HepG2 (cell line): ENCODE measurements around the gene ANKRD65. TPM values are rescaled to one million over a fixed set of nuclear protein-coding genes. Genes with fewer than 3 reads are reported as not detected.

Experiments
- ARNT2 ChIP-seq: sonication (generic); formaldehyde crosslinking; IDR thresholded peaks from 2 replicates; pipeline ENCODE4 v1.8.0; 2022; ENCODE audit warnings: mild to moderate bottlenecking, low read depth, missing genetic modification reagents, moderate library complexity
- CEBPB ChIP-seq: IDR thresholded peaks from 2 replicates; pipeline ENCODE4 v1.6.1; 2011; ENCODE audit warnings: low read depth, low read length, improper control_type of control experiment, borderline replicate concordance
- CENPT ChIP-seq: sonication (generic); formaldehyde crosslinking; IDR thresholded peaks from 2 replicates; pipeline ENCODE4 v1.8.0; 2022; ENCODE audit warnings: low read depth, mild to moderate bottlenecking, moderate library complexity, missing genetic modification reagents
- GPN1 ChIP-seq: sonication (generic); formaldehyde crosslinking; IDR thresholded peaks from 2 replicates; pipeline ENCODE4 v1.5.1; 2020; ENCODE audit warnings: missing genetic modification reagents, borderline replicate concordance
- HMGA1 ChIP-seq: sonication (generic); formaldehyde crosslinking; conservative IDR thresholded peaks from 2 replicates; pipeline ENCODE4 v1.4.0; 2020; ENCODE audit warnings: missing genetic modification reagents
- MED1 ChIP-seq: sonication (generic); formaldehyde crosslinking; IDR thresholded peaks from 2 replicates; pipeline ENCODE4 v1.4.0; 2020; ENCODE audit warnings: missing genetic modification reagents
- MXD1 ChIP-seq: sonication (generic); formaldehyde crosslinking; IDR thresholded peaks from 2 replicates; pipeline ENCODE4 v1.4.0; 2020; ENCODE audit warnings: mild to moderate bottlenecking, missing genetic modification reagents
- MZF1 ChIP-seq: sonication (generic); formaldehyde crosslinking; IDR thresholded peaks from 2 replicates; pipeline ENCODE4 v1.8.1; 2023; ENCODE audit warnings: mild to moderate bottlenecking, missing genetic modification reagents, borderline replicate concordance
- NCOR1 ChIP-seq: fragments of 200-600 bp; sonication (generic); IDR thresholded peaks from 2 replicates; pipeline ENCODE4 v1.7.0; 2017; ENCODE audit warnings: antibody characterized with exemption, low read length, borderline replicate concordance
- NR2C2 ChIP-seq: sonication (generic); formaldehyde crosslinking; IDR thresholded peaks from 2 replicates; pipeline ENCODE4 v1.4.0; 2020; ENCODE audit warnings: missing genetic modification reagents, mild to moderate bottlenecking, moderate library complexity, borderline replicate concordance
- RBM22 ChIP-seq: fragments of 200-400 bp; formaldehyde crosslinking; optimal IDR thresholded peaks from 2 replicates; pipeline ENCODE3; 2017; ENCODE audit warnings: mild to moderate bottlenecking, low read length, moderate library complexity
- REPIN1 ChIP-seq: sonication (generic); formaldehyde crosslinking; IDR thresholded peaks from 2 replicates; pipeline ENCODE4 v1.8.0; 2022; ENCODE audit warnings: missing genetic modification reagents, low read depth, mild to moderate bottlenecking, borderline replicate concordance
- TAF1 ChIP-seq: sonication (generic); formaldehyde crosslinking; IDR thresholded peaks from 2 replicates; pipeline ENCODE4 v1.4.0; 2020; ENCODE audit warnings: missing genetic modification reagents
- TARDBP ChIP-seq: sonication (generic); formaldehyde crosslinking; IDR thresholded peaks from 2 replicates; pipeline ENCODE4 v1.8.0; 2022; ENCODE audit warnings: mild to moderate bottlenecking, missing genetic modification reagents
- ZBTB21 ChIP-seq: sonication (generic); formaldehyde crosslinking; IDR thresholded peaks from 2 replicates; pipeline ENCODE4 v1.4.0; 2020; ENCODE audit warnings: missing genetic modification reagents
- ZNF138 ChIP-seq: sonication (generic); formaldehyde crosslinking; IDR thresholded peaks from 2 replicates; pipeline ENCODE4 v1.5.0; 2020; ENCODE audit warnings: mild to moderate bottlenecking, low read depth, missing genetic modification reagents
- ZNF230 ChIP-seq: sonication (generic); formaldehyde crosslinking; IDR thresholded peaks from 2 replicates; pipeline ENCODE4 v1.4.0; 2020; ENCODE audit warnings: mild to moderate bottlenecking, missing genetic modification reagents
- ZNF263 ChIP-seq: sonication (generic); formaldehyde crosslinking; IDR thresholded peaks from 2 replicates; pipeline ENCODE4 v1.4.0; 2020; ENCODE audit warnings: missing genetic modification reagents
- ZNF292 ChIP-seq: sonication (generic); formaldehyde crosslinking; IDR thresholded peaks from 2 replicates; pipeline ENCODE4 v1.8.1; 2022; ENCODE audit warnings: mild to moderate bottlenecking, low read depth, missing genetic modification reagents, borderline replicate concordance
- ZNF431 ChIP-seq: sonication (generic); formaldehyde crosslinking; IDR thresholded peaks from 2 replicates; pipeline ENCODE4 v1.9.0; 2022; ENCODE audit warnings: missing genetic modification reagents, low read depth, mild to moderate bottlenecking, borderline replicate concordance
- ZNF510 ChIP-seq: sonication (generic); formaldehyde crosslinking; IDR thresholded peaks from 2 replicates; pipeline ENCODE4 v1.4.0; 2020; ENCODE audit warnings: low read depth, mild to moderate bottlenecking, missing genetic modification reagents
- ZNF558 ChIP-seq: sonication (generic); formaldehyde crosslinking; IDR thresholded peaks from 2 replicates; pipeline ENCODE4 v1.9.0; 2022; ENCODE audit warnings: mild to moderate bottlenecking, missing genetic modification reagents, borderline replicate concordance
- ZNF562 ChIP-seq: sonication (generic); formaldehyde crosslinking; IDR thresholded peaks from 2 replicates; pipeline ENCODE4 v1.8.0; 2022; ENCODE audit warnings: missing genetic modification reagents, borderline replicate concordance
- ZNF75D ChIP-seq: sonication (generic); formaldehyde crosslinking; IDR thresholded peaks from 2 replicates; pipeline ENCODE4 v1.8.1; 2023; ENCODE audit warnings: missing genetic modification reagents, mild to moderate bottlenecking, borderline replicate concordance
- ZNF776 ChIP-seq: sonication (generic); formaldehyde crosslinking; IDR thresholded peaks from 2 replicates; pipeline ENCODE4 v1.4.0; 2020; ENCODE audit warnings: mild to moderate bottlenecking, missing genetic modification reagents
- ZNF788 ChIP-seq: sonication (generic); formaldehyde crosslinking; IDR thresholded peaks from 2 replicates; pipeline ENCODE4 v1.5.0; 2020; ENCODE audit warnings: mild to moderate bottlenecking, missing genetic modification reagents, borderline replicate concordance
- ZNF839 ChIP-seq: sonication (generic); formaldehyde crosslinking; IDR thresholded peaks from 2 replicates; pipeline ENCODE4 v1.4.0; 2020; ENCODE audit warnings: missing genetic modification reagents, mild to moderate bottlenecking, borderline replicate concordance
- ZNF883 ChIP-seq: sonication (generic); formaldehyde crosslinking; IDR thresholded peaks from 2 replicates; pipeline ENCODE4 v1.5.1; 2020; ENCODE audit warnings: mild to moderate bottlenecking, missing genetic modification reagents; ENCODE audit errors: not compliant biosample characterization
- ZSCAN22 ChIP-seq: sonication (generic); formaldehyde crosslinking; IDR thresholded peaks from 2 replicates; pipeline ENCODE4 v1.4.0; 2020; ENCODE audit warnings: mild to moderate bottlenecking, missing genetic modification reagents
- polyA plus RNA-seq, 8 experiments: library from polyadenylated mRNA; depleted of rRNA in 3 of 8; stranded (reverse) in 7 of 8; unstranded in 1 of 8; fragments of >200 nt; fragmentation: Illumina TruSeq in 4 of 8; extraction: Trizol in 4 of 8; gene quantifications; 2 replicates each; pipeline versions ENCODE4 v1.2.1 to v1.2.3, GENCODE V29; 2011 to 2016; ENCODE audit warnings: low read depth in 4 of 8, missing spikeins in 1 of 8, mixed read lengths in 1 of 8; ENCODE audit not compliant: insufficient read depth in 1 of 8
- total RNA-seq, 5 experiments: library from RNA; depleted of rRNA; stranded (reverse); fragments of >200 nt; fragmentation: Illumina TruSeq; extraction: Trizol; gene quantifications; 2 replicates each; pipeline ENCODE4 v1.2.3, GENCODE V29; 2016; ENCODE audit warnings: low read depth in 1 of 5
- TF ChIP-seq, protein P1 (sequence below): sonication (generic); formaldehyde crosslinking; IDR thresholded peaks from 2 replicates; pipeline ENCODE4 v1.5.0; 2020; ENCODE audit warnings: mild to moderate bottlenecking, missing genetic modification reagents, moderate library complexity

Gene ANKRD65
- total and polyA plus RNA-seq, 2 of the 13 experiments (the other 11 are each of a cell fraction or from before 2014, with no cell fraction given): 12.1 to 30.1 TPM

- TF ChIP-seq ZNF510 (peak; percentile 91), HMGA1 (no peak), CENPT (peak; percentile 40; the same call in 1 of the 2 replicates), TAF1 (CRISPR knock-in tag) (peak; percentile 90), ZNF431 (peak; percentile 67; the same call in 1 of the 2 replicates), GPN1 (no peak), NCOR1 (no peak), ZNF776 (no peak; the same call in 1 of the 2 replicates), MZF1 (CRISPR knock-in tag) (no peak), ZNF883 (CRISPR knock-in tag) (peak; percentile 89), ZBTB21 (CRISPR knock-in tag) (no peak), REPIN1 (CRISPR knock-in tag) (peak; percentile 98), ZSCAN22 (0 out of 2 replicates have a peak, but pooled peaks have one; percentile 67), ZNF788 (CRISPR knock-in tag) (peak; percentile 100), ZNF839 (CRISPR knock-in tag) (peak; percentile 90; the same call in 1 of the 2 replicates), CEBPB (no peak), TARDBP (CRISPR knock-in tag) (peak; percentile 98), NR2C2 (CRISPR knock-in tag) (peak; percentile 99), MED1 (peak; percentile 91), ARNT2 (CRISPR knock-in tag) (peak; percentile 99), MXD1 (CRISPR knock-in tag) (no peak; the same call in 1 of the 2 replicates), ZNF558 (no peak; the same call in 1 of the 2 replicates), ZNF75D (CRISPR knock-in tag) (no peak), ZNF263 (CRISPR knock-in tag) (peak; percentile 76), ZNF562 (CRISPR knock-in tag) (no peak), ZNF138 (CRISPR knock-in tag) (0 out of 2 replicates have a peak, but pooled peaks have one; percentile 81), ZNF230 (CRISPR knock-in tag) (no peak; the same call in 1 of the 2 replicates), ZNF292 (no peak), RBM22 (no peak)
- TF ChIP-seq, protein P1, sequence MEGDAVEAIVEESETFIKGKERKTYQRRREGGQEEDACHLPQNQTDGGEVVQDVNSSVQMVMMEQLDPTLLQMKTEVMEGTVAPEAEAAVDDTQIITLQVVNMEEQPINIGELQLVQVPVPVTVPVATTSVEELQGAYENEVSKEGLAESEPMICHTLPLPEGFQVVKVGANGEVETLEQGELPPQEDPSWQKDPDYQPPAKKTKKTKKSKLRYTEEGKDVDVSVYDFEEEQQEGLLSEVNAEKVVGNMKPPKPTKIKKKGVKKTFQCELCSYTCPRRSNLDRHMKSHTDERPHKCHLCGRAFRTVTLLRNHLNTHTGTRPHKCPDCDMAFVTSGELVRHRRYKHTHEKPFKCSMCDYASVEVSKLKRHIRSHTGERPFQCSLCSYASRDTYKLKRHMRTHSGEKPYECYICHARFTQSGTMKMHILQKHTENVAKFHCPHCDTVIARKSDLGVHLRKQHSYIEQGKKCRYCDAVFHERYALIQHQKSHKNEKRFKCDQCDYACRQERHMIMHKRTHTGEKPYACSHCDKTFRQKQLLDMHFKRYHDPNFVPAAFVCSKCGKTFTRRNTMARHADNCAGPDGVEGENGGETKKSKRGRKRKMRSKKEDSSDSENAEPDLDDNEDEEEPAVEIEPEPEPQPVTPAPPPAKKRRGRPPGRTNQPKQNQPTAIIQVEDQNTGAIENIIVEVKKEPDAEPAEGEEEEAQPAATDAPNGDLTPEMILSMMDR (CRISPR knock-in tag): peak; percentile 77
Observed at GRCh38 chr1:1374929-1375662, 46.0 kb downstream of the ANKRD65 start, which contains the start of gene AURKAIP1 (continued).
